Upper lobe of left lung (tissue), 6 donors: Measurements from ENCODE around the gene CACNA1F. TPM values are rescaled to one million over a fixed set of nuclear protein-coding genes. Genes with fewer than 3 reads are reported as not detected.

Experiments used
- ATAC-seq, 2 donors: fragments of 200-7000 bp; cut with Tn5 transposase; one replicate each; pipeline ENCODE4 v1.9.1; 2022; ENCODE audit warnings: mild to moderate bottlenecking in 2 of 2, moderate library complexity in 2 of 2; ENCODE audit not compliant: low FRiP score in 2 of 2
- DNase-seq, 2 donors: peaks; one replicate each; pipeline ENCODE4 v3.0.0-alpha.2; 2019 to 2020
- H3K27ac ChIP-seq, 4 donors: fragments of 200-600 bp; sonication (generic); one replicate each; pipeline ENCODE4 v1.5.1; 2016 to 2019
- H3K27me3 ChIP-seq, 4 donors: fragments of 200-600 bp; sonication (generic); one replicate each; pipeline ENCODE4 v1.5.1; 2017 to 2019
- H3K36me3 ChIP-seq, 4 donors: fragments of 200-600 bp; sonication (generic); one replicate each; pipeline ENCODE4 v1.5.1; 2016 to 2019
- H3K4me1 ChIP-seq, 4 donors: fragments of 200-600 bp; sonication (generic); one replicate each; pipeline ENCODE4 v1.5.1; 2018 to 2019
- H3K4me3 ChIP-seq, 4 donors: fragments of 200-600 bp; sonication (generic); one replicate each; pipeline ENCODE4 v1.5.1; 2017 to 2019; ENCODE audit warnings: mild to moderate bottlenecking in 2 of 4, moderate library complexity in 1 of 4
- H3K9me3 ChIP-seq, 4 donors: fragments of 200-600 bp; sonication (generic); one replicate each; pipeline ENCODE4 v1.5.1; 2018 to 2019
- EP300 ChIP-seq, 4 donors: sonication (generic); formaldehyde crosslinking; IDR thresholded peaks; one replicate each; pipeline ENCODE4 v1.5.1; 2017; ENCODE audit warnings: antibody characterized with exemption in 4 of 4, control low read depth in 2 of 4
- POLR2A ChIP-seq, 4 donors: fragments of 450-650 bp; IDR thresholded peaks; one replicate each; pipeline ENCODE4 v1.5.1; 2016 to 2017; ENCODE audit warnings: antibody characterized with exemption in 4 of 4, mild to moderate bottlenecking in 2 of 4
- POLR2AphosphoS5 ChIP-seq, 2 donors: sonication (generic); formaldehyde crosslinking; IDR thresholded peaks; one replicate each; pipeline ENCODE4 v1.5.1; 2017; ENCODE audit warnings: antibody characterized with exemption in 2 of 2
- WGBS, 2 donors: methylation state at CpG; one replicate each; pipeline ENCODE4 v1.1.5; 2017 to 2018; 5-methylcytosine and 5-hydroxymethylcytosine counted together
- total RNA-seq, 6 donors: library from RNA; depleted of rRNA in 4 of 6; stranded (reverse); fragments of >200 nt in 4 of 6; gene quantifications; one replicate each; pipeline versions ENCODE4 v1.1.0 to v1.2.1, GENCODE V29; 2016 to 2021
- TF ChIP-seq, protein P1 (sequence below), 6 experiments: fragments of 450-650 bp in 4 of 6; fragments of 200-600 bp in 2 of 6; sonication (generic) in 2 of 6; IDR thresholded peaks; one replicate each; pipeline ENCODE4 v1.5.1; 2016 to 2019; ENCODE audit warnings: antibody characterized with exemption in 6 of 6
- donor health status: DM: no; HTN: no; CAD: no; lungs with moderate emphysema.
- donor health status: DM: no; HTN: yes; CAD: no; lungs with severe emphysema.

The CACNA1F gene
- total RNA-seq, 6 donors from 2014 or later: 0.46 to 6.3 (median 1.7) TPM

GRCh38 chrX:49191574-49192011, 41.5 kb downstream of the CACNA1F start:
- Histone ChIP-seq H3K36me3 (no peaks in the 10 kb centered on the region), H3K4me1 (peaks cover 6 to 8% (median 7%) of the 10 kb centered on the region in 4 donors), H3K4me3 (peak overlapping the region; percentile 51 to 74 (median 60)), H3K27me3 (no peaks in the 10 kb centered on the region), H3K27ac (peak overlapping the region; percentile 82 to 90 (median 85)), H3K9me3 (no peaks in the 10 kb centered on the region)
- WGBS, 2 donors: 5 to 43% methylated on average over 6 to 17 of the region's 34 CpGs
- DNase-seq (peak in 1 of 2 donors; percentile 89), ATAC-seq (no peak)
- TF ChIP-seq POLR2AphosphoS5 (IDR thresholded peaks at IDR 0.05) (no peak), EP300 (IDR thresholded peaks at IDR 0.05) (no peak), POLR2A (IDR thresholded peaks at IDR 0.05) (no peak)
- TF ChIP-seq, protein P1, sequence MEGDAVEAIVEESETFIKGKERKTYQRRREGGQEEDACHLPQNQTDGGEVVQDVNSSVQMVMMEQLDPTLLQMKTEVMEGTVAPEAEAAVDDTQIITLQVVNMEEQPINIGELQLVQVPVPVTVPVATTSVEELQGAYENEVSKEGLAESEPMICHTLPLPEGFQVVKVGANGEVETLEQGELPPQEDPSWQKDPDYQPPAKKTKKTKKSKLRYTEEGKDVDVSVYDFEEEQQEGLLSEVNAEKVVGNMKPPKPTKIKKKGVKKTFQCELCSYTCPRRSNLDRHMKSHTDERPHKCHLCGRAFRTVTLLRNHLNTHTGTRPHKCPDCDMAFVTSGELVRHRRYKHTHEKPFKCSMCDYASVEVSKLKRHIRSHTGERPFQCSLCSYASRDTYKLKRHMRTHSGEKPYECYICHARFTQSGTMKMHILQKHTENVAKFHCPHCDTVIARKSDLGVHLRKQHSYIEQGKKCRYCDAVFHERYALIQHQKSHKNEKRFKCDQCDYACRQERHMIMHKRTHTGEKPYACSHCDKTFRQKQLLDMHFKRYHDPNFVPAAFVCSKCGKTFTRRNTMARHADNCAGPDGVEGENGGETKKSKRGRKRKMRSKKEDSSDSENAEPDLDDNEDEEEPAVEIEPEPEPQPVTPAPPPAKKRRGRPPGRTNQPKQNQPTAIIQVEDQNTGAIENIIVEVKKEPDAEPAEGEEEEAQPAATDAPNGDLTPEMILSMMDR (IDR thresholded peaks at IDR 0.05): no peak

- peak overlapping the region; percentile 51 to 74 (median 60) for H3K4me3 ChIP-seq
- H3K27ac ChIP-seq: peak overlapping the region; percentile 82 to 90 (median 86)
- H3K27me3 ChIP-seq: no peaks in the 10 kb centered on the region
- TF ChIP-seq POLR2AphosphoS5 (IDR thresholded peaks at IDR 0.05) (peak; percentile 17 to 86), POLR2A (IDR thresholded peaks at IDR 0.05) (peak in 3 of 4 donors; percentile 72 to 87 (median 85)), EP300 (IDR thresholded peaks at IDR 0.05) (no peak)
- TF ChIP-seq, protein P1 (IDR thresholded peaks at IDR 0.05): peak in 2 of 6 experiments; percentile 13 to 28
- 0 to 27% methylated on average over 24 of the region's 32 CpGs for WGBS, 2 donors
- DNase-seq: peak in 1 of 2 donors; percentile 95
- no peaks in the 10 kb centered on the region for H3K36me3 ChIP-seq
- ATAC-seq: peak; percentile 94
- H3K4me1 ChIP-seq: peaks cover 6 to 8% (median 7%) of the 10 kb centered on the region in 4 donors
- H3K9me3 ChIP-seq: no peaks in the 10 kb centered on the region
These were observed 42.1 kb downstream of the CACNA1F start for GRCh38 chrX:49190821-49191573.

DNA sequence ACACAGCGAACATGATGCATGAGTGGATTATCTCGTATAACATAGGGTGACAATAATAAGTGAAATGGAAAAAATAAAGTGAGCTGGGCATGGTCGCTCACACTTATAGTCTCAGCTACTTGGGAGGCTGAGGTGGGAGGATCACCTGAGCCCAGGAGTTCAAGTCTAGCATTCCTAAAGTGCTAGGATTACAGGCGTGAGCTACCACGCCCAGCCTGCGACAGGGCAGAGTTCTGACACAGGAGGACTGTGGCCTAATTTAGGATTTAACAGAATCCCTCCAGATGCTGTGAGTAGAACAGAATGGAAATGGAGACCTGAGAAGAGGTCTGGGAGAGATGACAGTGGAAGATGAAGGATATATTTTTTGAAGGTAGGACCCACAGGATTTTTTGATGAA, 43.5 kb downstream of the CACNA1F start:
- no peak for TF ChIP-seq EP300 (IDR thresholded peaks at IDR 0.05)
- no peak for TF ChIP-seq POLR2A (IDR thresholded peaks at IDR 0.05)
- TF ChIP-seq, protein P1 (IDR thresholded peaks at IDR 0.05): no peak
- no peak for TF ChIP-seq POLR2AphosphoS5 (IDR thresholded peaks at IDR 0.05)
- peaks cover 7 to 18% (median 12%) of the 10 kb centered on the region in 4 donors for H3K4me1 ChIP-seq
- no peak for ATAC-seq
- no peaks in the 10 kb centered on the region for H3K9me3 ChIP-seq
- peak overlapping the region; percentile 80 to 89 (median 86) for H3K27ac ChIP-seq
- no peak for DNase-seq
- no peaks in the 10 kb centered on the region for H3K27me3 ChIP-seq
- 70 to 73% methylated on average over 6 of the region's 6 CpGs for WGBS, 2 donors
- no peaks in the 10 kb centered on the region for H3K36me3 ChIP-seq
- peak overlapping the region in 2 of 4 donors; percentile 48 to 52 for H3K4me3 ChIP-seq

- Histone ChIP-seq H3K4me3 (no peak overlapping the region), H3K27me3 (no peaks in the 10 kb centered on the region), H3K9me3 (no peaks in the 10 kb centered on the region), H3K36me3 (peaks cover 0 to 3% (median 0%) of the 10 kb centered on the region in 4 donors), H3K4me1 (peaks cover 9 to 18% (median 14%) of the 10 kb centered on the region in 4 donors), H3K27ac (peak overlapping the region in 1 of 4 donors; percentile 84)
- WGBS, 2 donors: 62 to 75% methylated on average over 8 of the region's 8 CpGs
- ATAC-seq (no peak), DNase-seq (no peak)
- TF ChIP-seq EP300 (IDR thresholded peaks at IDR 0.05) (no peak), POLR2A (IDR thresholded peaks at IDR 0.05) (no peak), POLR2AphosphoS5 (IDR thresholded peaks at IDR 0.05) (no peak)
- TF ChIP-seq, protein P1 (IDR thresholded peaks at IDR 0.05): no peak
These were observed 44.6 kb downstream of the CACNA1F start for GRCh38 chrX:49188468-49189076.
